Stimulated activated CD4-positive, alpha-beta T cell treated with anti-CD3 and anti-CD28 coated beads, Interleukin-1b, Interleukin-23, amount 100 ng/mL, for 48 hours (primary cell): ENCODE results near the gene BAIAP2.
"Not testable (repeated sequence)": the region's sequence is repeated elsewhere in the genome, so short reads cannot be mapped to it uniquely, and the experiment has no call there.

Experiments used
- DNase-seq: peaks from one replicate; pipeline ENCODE4 v3.0.0-alpha.2; 2020

BAIAP2 gene

GRCh38 chr17:81070541-81071246, 35.7 kb downstream of the BAIAP2 start:
- no peak for DNase-seq

GRCh38 chr17:81071761-81072741, 37.1 kb downstream of the BAIAP2 start:
- DNase-seq: no peak

DNA sequence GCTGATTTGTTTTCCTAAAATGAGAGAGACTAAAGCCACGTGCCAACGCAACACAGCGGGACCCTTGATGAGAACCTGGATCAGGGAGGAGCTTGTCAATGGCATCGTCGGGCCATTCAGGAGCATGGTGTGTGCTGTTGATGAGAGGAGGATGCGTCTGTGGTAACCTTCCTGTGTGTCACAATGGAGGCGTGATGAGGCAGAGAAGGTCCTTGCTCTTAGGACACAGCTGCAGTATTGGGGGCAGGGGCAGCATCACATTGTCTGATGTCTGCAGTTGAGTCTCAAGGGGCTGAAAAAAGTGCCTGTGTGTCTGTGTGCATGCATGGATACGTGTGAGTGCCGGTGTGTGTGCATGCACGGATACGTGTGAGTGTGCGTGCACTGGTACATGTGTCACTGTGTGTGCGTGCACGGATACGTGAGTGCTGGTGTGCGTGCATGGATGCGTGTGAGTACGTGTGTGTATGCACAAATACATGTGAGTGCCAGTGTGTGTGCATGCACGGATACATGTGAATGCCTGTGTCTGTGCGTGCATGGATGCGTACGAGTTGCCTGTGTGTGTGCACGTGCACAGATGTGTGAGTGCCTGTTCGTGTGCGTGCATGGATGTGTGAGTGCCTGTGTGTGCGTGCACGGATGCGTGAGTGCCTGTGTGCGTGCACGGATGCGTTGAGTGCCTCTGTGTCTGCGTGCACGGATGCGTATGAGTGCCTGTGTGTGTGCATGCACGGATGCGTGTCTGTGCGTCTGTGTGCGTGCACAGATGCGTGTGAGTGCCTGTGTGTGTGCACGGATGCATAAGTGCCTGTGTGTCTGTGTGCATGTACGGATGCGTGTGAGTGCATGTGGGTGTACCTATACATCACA, 39.3 kb downstream of the BAIAP2 start:
- no peak for DNase-seq

DNA sequence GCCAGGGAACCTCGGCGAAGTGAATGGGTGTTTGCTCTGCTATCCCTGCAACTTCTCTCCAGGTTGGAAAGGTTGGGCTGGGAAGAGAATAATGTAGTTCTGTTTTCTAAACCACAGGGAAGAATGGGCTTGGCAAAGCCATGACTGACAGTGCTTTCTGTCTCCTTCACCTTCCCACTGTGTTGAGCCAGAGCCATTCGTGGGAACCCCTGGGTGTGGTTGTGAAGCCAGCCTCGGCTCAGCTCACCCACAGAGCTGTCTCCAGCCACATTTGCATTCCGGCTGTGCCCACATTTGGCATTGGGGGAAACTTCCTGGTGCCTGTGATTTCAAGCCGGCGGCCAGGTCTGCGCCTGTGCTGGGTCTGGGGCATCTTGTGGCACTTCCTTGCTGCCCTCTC, 39.9 kb downstream of the BAIAP2 start:
- no peak for DNase-seq

- no peak for DNase-seq
These were observed 40.4 kb downstream of the BAIAP2 start for GRCh38 chr17:81075307-81075706.

- no peak for DNase-seq
These were observed 41.3 kb downstream of the BAIAP2 start for GRCh38 chr17:81076141-81076679.

DNA sequence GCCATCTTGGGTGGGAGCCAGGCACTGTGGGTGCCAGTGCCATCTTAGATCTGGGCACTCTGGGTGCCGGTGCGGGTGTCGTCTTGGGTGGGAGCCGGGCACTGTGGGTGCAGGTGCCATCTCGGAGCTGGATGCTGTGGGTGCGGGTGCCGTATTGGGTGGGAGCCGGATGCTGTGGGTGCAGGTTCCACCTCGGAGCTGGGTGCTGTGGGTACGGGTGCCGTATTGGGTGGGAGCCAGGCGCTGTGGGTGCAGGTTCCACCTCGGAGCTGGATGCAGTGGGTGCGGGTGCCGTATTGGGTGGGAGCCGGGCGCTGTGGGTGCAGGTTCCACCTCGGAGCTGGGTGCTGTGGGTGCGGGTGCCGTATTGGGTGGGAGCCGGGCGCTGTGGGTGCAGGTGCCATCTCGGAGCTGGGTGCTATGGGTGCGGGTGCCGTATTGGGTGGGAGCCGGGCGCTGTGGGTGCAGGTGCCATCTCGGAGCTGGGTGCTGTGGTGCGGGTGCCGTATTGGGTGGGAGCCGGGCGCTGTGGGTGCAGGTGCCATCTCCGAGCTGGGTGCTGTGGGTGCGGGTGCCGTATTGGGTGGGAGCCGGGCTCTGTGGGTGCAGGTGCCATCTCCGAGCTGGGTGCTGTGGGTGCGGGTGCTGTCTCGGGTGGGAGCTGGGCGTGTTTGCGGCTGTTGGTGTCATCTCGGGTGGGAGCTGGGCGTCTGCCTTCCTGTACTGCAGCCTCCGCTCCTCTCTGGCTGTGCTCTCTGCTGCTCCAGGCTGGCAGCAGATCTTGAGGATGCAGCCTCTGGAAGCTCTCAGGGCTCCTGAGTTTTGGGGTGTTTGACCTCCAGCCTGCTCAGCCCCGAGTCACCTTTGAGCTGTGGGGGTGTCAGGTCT, 43.3 kb downstream of the BAIAP2 start:
- not testable (repeated sequence) for DNase-seq

DNA sequence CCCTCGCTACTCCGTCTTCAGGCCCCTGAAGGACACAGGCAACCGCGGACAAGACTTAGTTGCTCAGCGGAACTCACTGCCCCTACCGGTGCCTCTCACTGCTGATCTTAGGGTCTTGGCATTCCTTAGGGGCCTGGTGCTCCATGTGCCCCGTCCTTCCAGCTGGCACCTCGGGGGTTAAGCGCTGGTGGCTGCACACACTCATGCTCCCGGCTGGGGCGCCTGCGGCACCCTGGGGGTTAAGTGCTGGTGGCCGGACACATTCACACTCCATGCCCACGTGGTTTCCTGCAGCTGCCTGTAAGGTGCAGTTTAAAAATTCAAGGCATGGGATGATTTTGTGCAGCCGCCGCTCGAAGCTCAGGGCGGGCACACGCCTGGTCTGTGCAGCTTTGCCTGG, 45.1 kb downstream of the BAIAP2 start:
- no peak for DNase-seq

DNA sequence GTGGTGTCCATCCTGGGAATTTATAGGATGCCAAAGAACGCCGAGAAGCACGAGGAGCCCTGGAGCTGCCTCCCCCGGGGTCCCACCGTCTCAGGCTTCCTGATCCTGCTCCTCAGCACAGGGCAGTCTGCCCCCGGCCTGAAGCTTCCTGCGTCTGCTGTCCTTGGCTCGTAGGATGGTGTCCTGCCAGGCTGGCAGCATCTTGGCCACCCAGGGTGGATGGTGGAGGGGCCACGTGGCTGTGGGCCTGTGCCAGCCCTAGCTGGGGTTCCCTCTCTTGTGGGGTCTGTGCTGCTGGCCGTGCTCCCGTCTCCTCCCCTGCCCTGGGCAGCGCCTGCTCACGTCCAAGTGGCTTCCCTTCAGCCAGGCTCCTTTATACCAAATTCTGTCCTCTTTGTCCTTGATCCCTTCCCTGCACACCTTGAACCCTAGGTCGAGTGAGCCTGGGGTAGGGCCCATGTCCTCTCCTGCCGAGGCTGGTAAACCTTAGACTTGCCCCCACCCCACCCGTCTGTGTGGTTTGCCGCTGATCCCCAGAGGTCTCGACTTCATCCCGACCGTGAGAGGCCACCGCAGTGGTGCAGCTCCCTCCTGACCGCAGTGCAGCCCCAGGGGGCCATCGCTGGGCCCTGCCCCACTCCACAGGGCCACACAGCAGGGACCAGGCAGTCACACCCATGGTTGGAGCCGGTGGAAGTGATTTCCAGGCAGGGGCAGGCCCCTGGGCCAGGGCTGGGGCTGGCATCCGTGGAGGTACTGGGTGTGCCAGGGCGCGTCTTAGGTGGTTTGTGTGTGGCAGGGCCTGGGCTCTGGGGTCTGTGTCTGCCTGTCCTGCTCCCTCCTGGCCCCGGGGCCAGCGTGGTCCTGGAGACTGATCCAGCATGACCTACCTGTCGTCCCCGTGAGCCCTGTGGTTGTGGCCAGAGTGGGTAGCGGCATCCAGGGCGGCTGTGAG, 46.5 kb downstream of the BAIAP2 start:
- DNase-seq: no peak

DNA sequence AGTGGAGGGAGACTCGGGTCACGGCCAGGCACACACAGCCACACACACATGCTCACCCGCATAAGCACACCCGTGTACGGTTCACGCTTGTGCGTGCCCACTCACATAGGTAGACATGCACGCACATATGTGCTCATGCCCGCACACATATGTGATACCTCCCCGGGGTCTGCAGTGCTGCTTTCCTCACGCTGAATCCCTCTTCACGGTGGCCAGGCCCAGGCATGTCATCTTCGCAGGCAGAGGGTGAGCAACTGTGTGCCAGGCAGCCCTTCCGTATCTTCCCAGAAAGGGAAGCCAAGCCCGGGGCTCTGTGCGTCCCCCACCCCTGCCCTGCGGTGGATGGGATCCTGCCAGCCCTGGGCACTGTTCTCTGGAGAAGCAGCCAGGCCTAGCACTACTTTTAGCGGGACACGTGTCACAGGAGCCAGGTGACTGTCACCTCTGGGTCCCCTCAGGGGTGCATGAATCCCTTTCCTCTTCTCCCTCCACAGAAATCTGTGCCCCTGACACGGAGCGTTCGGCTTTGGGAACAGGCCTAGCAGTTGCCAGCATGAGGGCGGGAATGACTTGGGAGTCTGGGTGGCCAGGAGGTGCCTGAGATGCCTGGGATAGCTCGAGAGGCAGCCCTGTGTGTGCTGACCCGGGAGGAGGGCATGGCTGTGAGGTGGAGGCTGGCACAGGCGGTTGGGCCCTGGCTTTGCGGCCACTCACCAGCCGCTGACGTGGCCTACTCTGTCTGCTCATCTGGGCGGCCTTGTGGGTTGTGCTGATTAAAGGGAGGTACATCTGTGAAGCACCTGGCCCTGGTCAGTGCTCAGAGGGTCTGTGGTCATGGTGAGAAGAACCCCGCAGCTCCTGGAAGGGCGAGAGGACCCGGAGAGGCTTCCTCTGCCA, 47.5 kb downstream of the BAIAP2 start:
- no peak for DNase-seq

- no peak for DNase-seq
These were observed 48.3 kb downstream of the BAIAP2 start for GRCh38 chr17:81083125-81083765.

DNA sequence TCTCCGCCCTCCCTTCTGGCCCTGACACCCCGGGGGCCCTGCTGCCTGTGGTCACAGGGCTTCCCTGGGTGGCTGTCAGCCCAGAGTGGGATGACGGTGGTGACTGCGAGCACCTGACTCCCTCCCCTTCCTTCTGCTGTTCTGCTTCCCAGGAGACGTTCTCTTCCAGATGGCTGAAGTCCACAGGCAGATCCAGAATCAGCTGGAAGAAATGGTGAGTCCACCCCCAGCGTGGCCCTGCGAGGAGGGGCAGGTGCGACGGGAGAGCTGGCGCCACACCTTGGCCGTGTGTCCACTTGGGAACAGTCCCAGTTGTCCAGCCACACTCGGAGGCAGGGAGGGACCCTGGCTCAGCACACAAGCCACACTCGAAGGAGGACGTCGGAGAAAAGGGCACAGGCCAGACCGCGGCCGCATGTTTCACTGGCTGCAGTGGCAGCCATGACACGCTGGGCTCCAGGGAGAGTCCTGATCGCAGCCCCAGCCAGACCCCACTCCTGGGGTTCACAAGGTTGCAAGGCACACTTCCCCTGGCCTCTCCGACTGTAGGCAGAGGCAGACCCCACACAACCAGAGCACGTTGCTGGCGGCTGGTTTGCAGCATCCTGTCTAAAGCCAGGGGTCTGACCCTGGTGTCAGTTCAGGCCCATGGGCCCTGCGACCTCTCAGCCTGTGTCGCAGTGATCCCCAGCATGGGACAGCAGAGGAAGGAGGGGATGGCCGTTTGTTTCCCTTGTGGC, 49.9 kb downstream of the BAIAP2 start:
- no peak for DNase-seq

DNA sequence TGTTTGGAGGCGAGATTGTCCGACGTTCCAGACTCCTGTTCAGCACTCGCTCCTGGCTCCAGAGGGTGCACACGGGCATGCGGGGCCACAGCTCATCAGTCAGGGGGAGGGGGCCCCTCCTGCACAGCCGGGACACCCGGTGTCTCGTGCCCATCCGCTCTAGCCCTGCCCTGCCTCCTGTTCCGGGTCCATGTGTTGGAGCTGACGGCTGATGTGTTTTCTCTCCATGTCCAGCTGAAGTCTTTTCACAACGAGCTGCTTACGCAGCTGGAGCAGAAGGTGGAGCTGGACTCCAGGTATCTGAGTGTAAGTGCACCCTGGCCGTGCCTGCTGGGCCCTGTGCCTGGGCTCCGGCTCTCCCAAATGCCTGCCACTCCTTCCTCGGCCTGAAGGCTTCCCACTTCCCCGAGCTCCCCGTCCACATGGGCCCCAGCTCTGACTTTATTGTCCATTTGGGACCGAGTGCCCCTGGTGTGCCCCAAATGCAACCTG, 50.5 kb downstream of the BAIAP2 start:
- DNase-seq: no peak

DNA sequence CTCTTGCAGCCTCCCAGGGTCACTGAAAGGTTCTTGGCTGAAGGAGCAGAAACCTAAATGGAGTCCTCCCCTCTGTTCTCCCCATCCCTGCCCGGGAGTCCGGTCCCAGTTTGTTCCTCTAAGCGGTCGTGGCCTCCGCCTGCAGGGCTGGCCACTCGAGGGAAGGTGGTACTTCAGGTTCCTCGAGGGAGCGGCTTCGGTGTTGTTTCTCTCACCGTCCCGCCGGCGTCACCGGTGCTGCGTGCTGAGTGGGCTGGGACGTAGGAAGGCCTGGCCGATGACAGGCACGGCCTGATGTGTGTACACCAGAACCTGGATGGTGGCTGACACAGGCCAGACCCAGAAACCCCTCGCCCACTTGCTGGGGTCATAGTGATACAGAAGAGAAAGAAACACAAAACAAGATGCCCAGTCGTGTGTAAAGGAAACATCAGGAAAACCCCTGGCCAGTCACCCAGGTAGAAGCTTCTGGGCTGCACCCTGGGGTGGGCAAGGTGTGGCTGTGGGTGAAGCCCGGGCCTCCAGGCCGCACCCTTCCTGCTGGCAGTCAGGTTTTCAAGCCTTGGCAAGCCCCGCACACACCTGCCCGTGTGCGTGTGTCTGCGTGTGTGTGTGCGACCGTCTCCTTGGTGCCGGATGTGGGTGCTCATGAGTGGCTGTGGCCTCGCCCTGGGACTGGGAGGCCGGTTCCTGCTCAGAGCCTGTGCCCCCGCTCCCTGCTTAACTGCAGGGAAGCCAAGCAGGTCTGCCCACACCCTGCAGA, 52.0 kb downstream of the BAIAP2 start:
- no peak for DNase-seq

DNA sequence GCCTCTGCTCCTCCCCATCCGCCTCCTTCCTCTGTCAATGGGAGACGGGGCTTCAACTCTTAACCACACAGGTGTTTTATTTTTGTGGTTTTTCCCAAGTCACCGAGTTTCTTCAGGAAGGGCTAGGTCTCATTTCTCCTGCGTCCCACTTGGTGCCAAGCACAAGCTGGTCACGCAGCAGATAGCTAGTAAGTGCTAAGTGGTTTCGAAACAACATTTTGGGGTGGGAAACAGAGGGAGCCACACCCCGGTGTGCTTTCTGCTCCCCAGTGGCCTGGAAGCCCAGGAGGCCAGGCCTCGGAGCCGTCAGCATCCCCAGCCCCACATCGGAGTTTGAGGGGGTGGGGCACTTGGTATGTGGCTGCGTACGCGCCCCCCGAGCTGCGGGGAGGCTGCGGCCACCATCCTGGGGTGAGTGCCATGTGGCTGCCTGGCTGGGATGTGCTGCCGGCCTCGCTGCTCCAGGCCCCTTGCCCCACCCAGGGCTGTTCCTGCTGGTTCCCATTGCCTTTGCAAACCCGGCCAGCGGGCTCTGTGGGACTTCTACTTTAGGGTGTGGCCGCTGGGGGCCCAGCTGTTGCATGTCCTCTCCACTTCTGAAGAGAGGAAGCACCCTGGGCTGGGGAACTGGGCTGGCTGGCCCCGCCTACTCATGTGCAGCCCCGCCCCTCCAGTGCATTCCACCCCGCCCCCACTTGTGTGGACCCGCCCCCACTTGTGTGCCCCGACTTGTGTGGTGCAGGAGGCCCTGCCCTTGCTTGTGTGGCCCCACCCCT, 55.6 kb downstream of the BAIAP2 start:
- DNase-seq: peak; percentile 17

DNA sequence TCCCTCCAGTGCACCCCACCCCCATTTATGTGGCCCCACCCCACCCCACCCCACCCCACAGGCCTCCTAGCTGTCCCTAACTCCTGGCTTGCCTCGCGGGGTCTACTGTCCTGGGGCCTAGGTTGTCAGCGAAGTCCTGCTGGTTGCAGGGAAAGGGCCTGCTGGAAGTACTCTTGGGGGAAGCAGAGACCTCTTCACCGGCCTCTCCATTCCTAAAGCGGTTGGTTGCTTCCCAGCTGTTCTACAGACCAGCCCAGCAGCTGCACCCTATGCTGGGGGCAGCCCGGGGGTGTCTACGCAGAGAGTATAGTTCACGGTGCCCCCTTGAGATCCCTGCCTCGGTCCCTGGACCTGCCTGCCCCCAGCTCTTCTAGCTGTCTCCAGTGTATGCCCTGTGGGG, 56.2 kb downstream of the BAIAP2 start:
- DNase-seq: no peak
